SK-N-MC (cell line): ENCODE data around the gene CLTC.

Experiments
- EZH2 ChIP-seq: fragments of 200-600 bp; sonication (generic); IDR thresholded peaks from one replicate; pipeline ENCODE4 v1.6.1; 2017; ENCODE audit warnings: antibody characterized with exemption
- POLR2AphosphoS5 ChIP-seq: IDR thresholded peaks from 2 replicates; pipeline ENCODE4 v1.6.1; 2012; ENCODE audit warnings: mild to moderate bottlenecking, low read depth, low read length, borderline replicate concordance

DNA sequence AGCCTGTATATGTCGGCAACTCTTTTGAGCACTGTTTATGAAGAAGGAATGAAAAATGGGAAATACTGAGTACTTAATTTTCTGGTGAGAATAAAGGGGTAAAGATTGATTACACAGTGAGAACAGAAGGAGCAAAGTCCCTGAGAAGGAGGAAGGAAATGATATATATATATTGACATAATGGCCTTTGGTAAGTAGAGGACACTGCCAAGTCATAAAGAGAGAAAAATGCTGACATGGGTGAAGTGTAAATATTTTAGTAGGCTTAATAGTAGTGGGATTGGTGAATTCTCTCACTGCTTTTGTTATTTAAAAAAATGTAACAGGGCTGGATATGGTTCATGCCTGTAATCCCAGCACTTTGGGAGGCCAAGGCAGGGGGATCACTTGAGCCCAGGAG, 103.9 kb downstream of the CLTC start:
- TF ChIP-seq POLR2AphosphoS5 (no peak), EZH2 (no peak)
